Uterus (tissue), 2 donors: ENCODE results near the gene TUBB3.

ENCODE experiments used
- POLR2A ChIP-seq, 2 donors: fragments of 450-650 bp; IDR thresholded peaks; one replicate each; pipeline ENCODE4 v1.6.1; 2016; ENCODE audit warnings: antibody characterized with exemption in 2 of 2, mild to moderate bottlenecking in 1 of 2, moderate library complexity in 1 of 2
- TF ChIP-seq, protein P1 (sequence below), 4 experiments: fragments of 200-600 bp in 2 of 4; fragments of 450-650 bp in 2 of 4; sonication (generic) in 2 of 4; IDR thresholded peaks; one replicate each; pipeline ENCODE4 v1.5.1; 2016 to 2019; ENCODE audit warnings: antibody characterized with exemption in 4 of 4, mild to moderate bottlenecking in 2 of 4, moderate library complexity in 1 of 4

DNA sequence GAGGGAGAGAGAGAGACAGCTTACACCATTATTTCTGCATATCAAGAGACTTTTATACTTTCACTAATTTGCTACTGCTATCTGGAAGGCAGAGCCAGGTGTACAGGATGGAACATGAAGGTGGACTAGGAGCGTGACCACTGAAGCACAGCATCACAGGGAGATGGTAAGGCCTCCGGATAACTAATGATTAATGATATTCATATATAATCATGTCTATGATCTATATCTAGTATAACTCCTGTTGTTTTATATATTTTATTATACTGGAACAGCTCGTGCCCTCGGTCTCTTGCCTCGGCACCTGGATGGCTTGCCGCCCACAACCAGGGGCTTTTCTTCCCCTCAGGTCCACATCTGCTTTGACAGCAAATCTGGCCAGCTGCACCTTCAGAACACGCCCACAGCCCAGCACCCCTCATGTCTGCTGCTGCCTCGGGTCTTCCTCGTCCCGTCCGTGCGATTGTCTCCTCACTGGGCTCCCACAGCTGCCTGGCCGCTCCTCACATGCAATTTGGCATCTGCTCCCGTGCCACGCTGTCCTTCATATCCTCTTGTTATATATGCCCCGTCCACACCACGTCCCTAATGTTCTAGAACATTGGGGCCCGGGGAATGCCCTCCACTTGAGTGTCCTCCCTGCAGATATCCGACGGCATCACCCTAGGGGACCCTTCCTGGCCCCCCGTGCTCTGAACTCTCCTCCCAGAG, 15.2 kb downstream of the TUBB3 start:
- TF ChIP-seq, protein P1, sequence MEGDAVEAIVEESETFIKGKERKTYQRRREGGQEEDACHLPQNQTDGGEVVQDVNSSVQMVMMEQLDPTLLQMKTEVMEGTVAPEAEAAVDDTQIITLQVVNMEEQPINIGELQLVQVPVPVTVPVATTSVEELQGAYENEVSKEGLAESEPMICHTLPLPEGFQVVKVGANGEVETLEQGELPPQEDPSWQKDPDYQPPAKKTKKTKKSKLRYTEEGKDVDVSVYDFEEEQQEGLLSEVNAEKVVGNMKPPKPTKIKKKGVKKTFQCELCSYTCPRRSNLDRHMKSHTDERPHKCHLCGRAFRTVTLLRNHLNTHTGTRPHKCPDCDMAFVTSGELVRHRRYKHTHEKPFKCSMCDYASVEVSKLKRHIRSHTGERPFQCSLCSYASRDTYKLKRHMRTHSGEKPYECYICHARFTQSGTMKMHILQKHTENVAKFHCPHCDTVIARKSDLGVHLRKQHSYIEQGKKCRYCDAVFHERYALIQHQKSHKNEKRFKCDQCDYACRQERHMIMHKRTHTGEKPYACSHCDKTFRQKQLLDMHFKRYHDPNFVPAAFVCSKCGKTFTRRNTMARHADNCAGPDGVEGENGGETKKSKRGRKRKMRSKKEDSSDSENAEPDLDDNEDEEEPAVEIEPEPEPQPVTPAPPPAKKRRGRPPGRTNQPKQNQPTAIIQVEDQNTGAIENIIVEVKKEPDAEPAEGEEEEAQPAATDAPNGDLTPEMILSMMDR (IDR thresholded peaks at IDR 0.05), result no peak
- TF ChIP-seq POLR2A (IDR thresholded peaks at IDR 0.05), result no peak
